GM23338 (cell line): ENCODE measurements around the gene EXOC6B. TPM values are rescaled to one million over a fixed set of nuclear protein-coding genes. Genes with fewer than 3 reads are reported as not detected.

Experiments used
- ATAC-seq: fragments of 200-7000 bp; cut with Tn5 transposase; 3 replicates; pipeline ENCODE4 v1.9.1; 2020
- DNase-seq: peaks from one replicate; pipeline ENCODE4 v3.0.0-alpha.2; 2015; ENCODE audit warnings: low spot score
- H2AFZ ChIP-seq: fragments of 200-600 bp; sonication (generic); 2 replicates; pipeline ENCODE4 v1.8.0; 2016; ENCODE audit warnings: antibody characterized with exemption, mild to moderate bottlenecking, moderate library complexity
- H3F3A ChIP-seq: fragments of 200-600 bp; sonication (generic); replicated peaks from 2 replicates; pipeline ENCODE4 v1.8.0; 2017; ENCODE audit warnings: antibody characterized with exemption, mixed run types, low read depth
- H3K27ac ChIP-seq: fragments of 200-600 bp; sonication (generic); 2 replicates; pipeline ENCODE4 v1.6.1; 2016; ENCODE audit warnings: low read depth
- H3K27me3 ChIP-seq: fragments of 200-600 bp; sonication (generic); 2 replicates; pipeline ENCODE4 v1.8.0; 2016; ENCODE audit warnings: mild to moderate bottlenecking, mixed run types, moderate library complexity; ENCODE audit not compliant: insufficient read depth
- H3K36me3 ChIP-seq: fragments of 200-600 bp; sonication (generic); 2 replicates; pipeline ENCODE4 v1.8.0; 2016; ENCODE audit warnings: mild to moderate bottlenecking; ENCODE audit not compliant: insufficient read depth
- H3K4me1 ChIP-seq: fragments of 200-600 bp; sonication (generic); 2 replicates; pipeline ENCODE4 v1.8.0; 2016; ENCODE audit warnings: mild to moderate bottlenecking, moderate library complexity; ENCODE audit not compliant: insufficient read depth
- H3K4me2 ChIP-seq: fragments of 200-600 bp; sonication (generic); 2 replicates; pipeline ENCODE4 v1.7.1; 2017; ENCODE audit warnings: mixed run types
- H3K4me3 ChIP-seq: fragments of 200-600 bp; sonication (generic); 2 replicates; pipeline ENCODE4 v1.6.1; 2016; ENCODE audit warnings: mixed run types
- H3K79me2 ChIP-seq: fragments of 200-600 bp; sonication (generic); replicated peaks from 2 replicates; pipeline ENCODE4 v1.8.0; 2017; ENCODE audit warnings: mild to moderate bottlenecking; ENCODE audit not compliant: insufficient read depth
- H3K9me2 ChIP-seq: fragments of 200-600 bp; sonication (generic); 2 replicates; pipeline ENCODE4 v1.8.0; 2017; ENCODE audit not compliant: insufficient read depth
- H4K20me1 ChIP-seq: fragments of 200-600 bp; sonication (generic); replicated peaks from 2 replicates; pipeline ENCODE4 v1.8.0; 2017; ENCODE audit warnings: mild to moderate bottlenecking; ENCODE audit not compliant: insufficient read depth
- H3K27ac Mint-ChIP-seq: 2 replicates; pipeline ENCODE4 v1.8.0; 2020; ENCODE audit warnings: inconsistent platforms, mild to moderate bottlenecking, moderate library complexity, mixed read lengths
- H3K27me3 Mint-ChIP-seq: 3 replicates; pipeline ENCODE4 v1.8.0; 2022; ENCODE audit warnings: low read depth, mild to moderate bottlenecking, moderate library complexity, mixed read lengths, inconsistent platforms; ENCODE audit not compliant: insufficient read depth, poor library complexity
- H3K36me3 Mint-ChIP-seq: 3 replicates; pipeline ENCODE4 v1.8.0; 2021; ENCODE audit warnings: low read depth, mild to moderate bottlenecking, inconsistent platforms, moderate library complexity, mixed read lengths
- H3K4me1 Mint-ChIP-seq: 3 replicates; pipeline ENCODE4 v1.8.0; 2020; ENCODE audit warnings: mild to moderate bottlenecking, inconsistent platforms, mixed read lengths
- H3K4me3 Mint-ChIP-seq: 3 replicates; pipeline ENCODE4 v1.8.0; 2021; ENCODE audit warnings: moderate library complexity, mild to moderate bottlenecking, inconsistent platforms, mixed read lengths
- H3K9me3 Mint-ChIP-seq: 3 replicates; pipeline ENCODE4 v1.8.0; 2020; ENCODE audit warnings: moderate library complexity, mild to moderate bottlenecking, inconsistent platforms, mixed read lengths
- CREB1 ChIP-seq: fragments of 250-450 bp; sonication (Bioruptor Pico); IDR thresholded peaks from 2 replicates; pipeline ENCODE4 v1.5.0; 2020; ENCODE audit warnings: low read depth, mild to moderate bottlenecking, moderate library complexity
- ETS1 ChIP-seq: IDR thresholded peaks from 2 replicates; pipeline ENCODE4 v1.6.1; 2016; ENCODE audit warnings: antibody characterized with exemption
- EZH2phosphoT487 ChIP-seq: fragments of 200-600 bp; sonication (generic); IDR thresholded peaks from one replicate; pipeline ENCODE4 v1.8.1; 2018; ENCODE audit warnings: antibody characterized with exemption; ENCODE audit not compliant: unreplicated experiment
- JUNB ChIP-seq: IDR thresholded peaks from one replicate; pipeline ENCODE4 v1.6.1; 2016; ENCODE audit warnings: antibody characterized with exemption; ENCODE audit not compliant: unreplicated experiment
- NANOG ChIP-seq: IDR thresholded peaks from 2 replicates; pipeline ENCODE4 v1.6.1; 2016; ENCODE audit warnings: antibody characterized with exemption, borderline replicate concordance
- POLR2AphosphoS5 ChIP-seq: IDR thresholded peaks from 2 replicates; pipeline ENCODE4 v1.6.1; 2016; ENCODE audit warnings: antibody characterized with exemption, low read depth
- REST ChIP-seq: IDR thresholded peaks from one replicate; pipeline ENCODE4 v1.6.1; 2018; ENCODE audit warnings: antibody characterized with exemption; ENCODE audit not compliant: unreplicated experiment
- STAT1 ChIP-seq: IDR thresholded peaks from one replicate; pipeline ENCODE4 v1.6.1; 2016; ENCODE audit warnings: antibody characterized with exemption; ENCODE audit not compliant: unreplicated experiment
- ZNF114 ChIP-seq: fragments of 250-450 bp; sonication (Bioruptor Pico); IDR thresholded peaks from 2 replicates; pipeline ENCODE4 v1.5.0; 2020; ENCODE audit warnings: mild to moderate bottlenecking, moderate library complexity
- ZNF331 ChIP-seq: fragments of 250-450 bp; sonication (Bioruptor Pico); IDR thresholded peaks from 2 replicates; pipeline ENCODE4 v1.5.0; 2020; ENCODE audit warnings: low read depth, mild to moderate bottlenecking, moderate library complexity
- ZNF462 ChIP-seq: fragments of 250-450 bp; sonication (Bioruptor Pico); IDR thresholded peaks from 2 replicates; pipeline ENCODE4 v1.5.0; 2020; ENCODE audit warnings: mild to moderate bottlenecking, moderate library complexity
- polyA plus RNA-seq: library from polyadenylated mRNA; unstranded; fragments of >200 nt; fragmentation: Nextera tagmentation; extraction: Ambion mirVana; gene quantifications from 2 replicates; pipeline ENCODE4 v1.2.1, GENCODE V29; 2016
- total RNA-seq: library from RNA; depleted of rRNA; stranded (reverse); fragments of >200 nt; shearing (Covaris generic); gene quantifications from 2 replicates; pipeline ENCODE4 v1.2.3, GENCODE V29; 2014

The EXOC6B gene
- total and polyA plus RNA-seq, 2 experiments from 2014 or later: 7.2 to 45.9 TPM

GRCh38 chr2:72800492-72800891 is 25.3 kb downstream of the EXOC6B start:
- no peaks in the 10 kb centered on the region for H3K4me1 Mint-ChIP-seq
- no peak overlapping the region for H3K4me3 Mint-ChIP-seq
- H3K27me3 Mint-ChIP-seq: no peaks in the 10 kb centered on the region
- no peaks in the 10 kb centered on the region for H3K27me3 ChIP-seq
- TF ChIP-seq JUNB (no peak), ZNF462 (CRISPR knock-in tag) (no peak), REST (no peak), ETS1 (no peak), STAT1 (no peak), EZH2phosphoT487 (no peak), ZNF114 (CRISPR knock-in tag) (no peak), NANOG (no peak), POLR2AphosphoS5 (no peak), CREB1 (no peak), ZNF331 (CRISPR knock-in tag) (no peak)
- no peaks in the 10 kb centered on the region for H3F3A ChIP-seq
- H3K27ac Mint-ChIP-seq: no peak overlapping the region
- no peaks in the 10 kb centered on the region for H3K9me2 ChIP-seq
- no peak overlapping the region for H2AFZ ChIP-seq
- H3K4me2 ChIP-seq: no peak overlapping the region
- no peak overlapping the region for H3K4me3 ChIP-seq
- DNase-seq (no peak), ATAC-seq (no peak)
- H3K36me3 ChIP-seq: no peaks in the 10 kb centered on the region
- H3K36me3 Mint-ChIP-seq: no peaks in the 10 kb centered on the region
- peaks cover 31% of the 10 kb centered on the region; the same call in 1 of the 2 replicates for H3K79me2 ChIP-seq
- H3K27ac ChIP-seq: no peak overlapping the region
- H3K9me3 Mint-ChIP-seq: no peaks in the 10 kb centered on the region
- H3K4me1 ChIP-seq: no peaks in the 10 kb centered on the region
- peaks cover 6% of the 10 kb centered on the region for H4K20me1 ChIP-seq
